ENCODE measurements around the gene UVSSA.

DNA sequence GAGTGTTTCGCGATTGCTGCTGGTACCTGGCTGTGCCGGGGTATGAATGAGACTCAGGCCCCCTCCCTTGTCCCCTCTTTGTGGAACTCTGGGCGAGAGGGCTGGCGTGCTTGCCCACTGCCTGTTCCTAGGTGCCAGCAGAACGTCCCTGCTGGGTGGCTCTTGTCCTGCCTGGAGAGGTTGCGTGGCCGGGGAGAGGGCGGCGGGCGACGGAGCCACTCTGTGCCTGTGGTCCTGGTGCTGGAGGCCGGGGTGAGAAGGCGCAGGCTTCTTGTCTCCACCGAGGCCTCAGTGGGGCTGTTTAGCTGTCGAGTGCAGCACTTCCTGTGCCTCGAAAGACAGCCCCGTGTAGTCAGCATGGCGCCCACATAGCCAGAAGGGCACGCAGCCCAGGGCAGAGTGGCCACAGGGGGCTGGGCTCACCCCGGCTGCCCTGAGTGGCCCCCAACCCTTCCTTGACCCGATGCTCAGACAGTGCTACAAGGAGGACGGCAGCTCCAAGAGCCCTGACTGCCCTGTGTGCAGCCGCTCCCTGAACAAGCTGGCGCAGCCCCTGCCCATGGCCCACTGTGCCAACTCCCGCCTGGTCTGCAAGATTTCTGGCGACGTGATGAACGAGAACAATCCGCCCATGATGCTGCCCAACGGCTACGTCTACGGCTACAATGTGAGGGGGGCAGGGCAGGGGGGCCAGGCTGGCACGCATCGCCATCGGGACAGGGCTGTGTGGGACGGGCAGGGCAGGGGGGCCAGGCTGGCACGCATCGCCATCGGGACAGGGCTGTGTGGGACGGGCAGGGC, 8.9 kb upstream of the UVSSA start:
- TF ChIP-seq KAT2B (IDR thresholded peaks at IDR 0.05; ENCODE audit: low read depth, low read length) (no peak), POLR2A (conservative IDR thresholded peaks at IDR 0.05) (no peak), SP1 (CRISPR knock-in tag; IDR thresholded peaks at IDR 0.05) (no peak), SIN3A (IDR thresholded peaks at IDR 0.05; ENCODE audit: borderline replicate concordance in 2 of 2, control insufficient read depth in 1 of 2, low read depth in 2 of 2, low read length in 2 of 2) (no peak), TSC22D4 (tag; IDR thresholded peaks at IDR 0.05) (no peak), KLF10 (CRISPR knock-in tag; IDR thresholded peaks at IDR 0.05) (no peak), ZFP36 (IDR thresholded peaks at IDR 0.05; ENCODE audit: low read depth, low read length, partially characterized antibody) (no peak), TAF1 (IDR thresholded peaks at IDR 0.05; ENCODE audit: control insufficient read depth, extremely low read depth, insufficient read depth, low read length, severe bottlenecking) (no peak)
- TF ChIP-seq, protein P1, sequence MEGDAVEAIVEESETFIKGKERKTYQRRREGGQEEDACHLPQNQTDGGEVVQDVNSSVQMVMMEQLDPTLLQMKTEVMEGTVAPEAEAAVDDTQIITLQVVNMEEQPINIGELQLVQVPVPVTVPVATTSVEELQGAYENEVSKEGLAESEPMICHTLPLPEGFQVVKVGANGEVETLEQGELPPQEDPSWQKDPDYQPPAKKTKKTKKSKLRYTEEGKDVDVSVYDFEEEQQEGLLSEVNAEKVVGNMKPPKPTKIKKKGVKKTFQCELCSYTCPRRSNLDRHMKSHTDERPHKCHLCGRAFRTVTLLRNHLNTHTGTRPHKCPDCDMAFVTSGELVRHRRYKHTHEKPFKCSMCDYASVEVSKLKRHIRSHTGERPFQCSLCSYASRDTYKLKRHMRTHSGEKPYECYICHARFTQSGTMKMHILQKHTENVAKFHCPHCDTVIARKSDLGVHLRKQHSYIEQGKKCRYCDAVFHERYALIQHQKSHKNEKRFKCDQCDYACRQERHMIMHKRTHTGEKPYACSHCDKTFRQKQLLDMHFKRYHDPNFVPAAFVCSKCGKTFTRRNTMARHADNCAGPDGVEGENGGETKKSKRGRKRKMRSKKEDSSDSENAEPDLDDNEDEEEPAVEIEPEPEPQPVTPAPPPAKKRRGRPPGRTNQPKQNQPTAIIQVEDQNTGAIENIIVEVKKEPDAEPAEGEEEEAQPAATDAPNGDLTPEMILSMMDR (IDR thresholded peaks at IDR 0.05 in 2 of 3, conservative IDR thresholded peaks at IDR 0.05 in 1 of 3; ENCODE audit: insufficient read depth in 2 of 3, low read depth in 1 of 3, low read length in 3 of 3): no peak
- TF ChIP-seq, protein P2, sequence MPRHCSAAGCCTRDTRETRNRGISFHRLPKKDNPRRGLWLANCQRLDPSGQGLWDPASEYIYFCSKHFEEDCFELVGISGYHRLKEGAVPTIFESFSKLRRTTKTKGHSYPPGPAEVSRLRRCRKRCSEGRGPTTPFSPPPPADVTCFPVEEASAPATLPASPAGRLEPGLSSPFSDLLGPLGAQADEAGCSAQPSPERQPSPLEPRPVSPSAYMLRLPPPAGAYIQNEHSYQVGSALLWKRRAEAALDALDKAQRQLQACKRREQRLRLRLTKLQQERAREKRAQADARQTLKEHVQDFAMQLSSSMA (CRISPR knock-in tag; IDR thresholded peaks at IDR 0.05): no peak
- TF ChIP-seq, protein P3, sequence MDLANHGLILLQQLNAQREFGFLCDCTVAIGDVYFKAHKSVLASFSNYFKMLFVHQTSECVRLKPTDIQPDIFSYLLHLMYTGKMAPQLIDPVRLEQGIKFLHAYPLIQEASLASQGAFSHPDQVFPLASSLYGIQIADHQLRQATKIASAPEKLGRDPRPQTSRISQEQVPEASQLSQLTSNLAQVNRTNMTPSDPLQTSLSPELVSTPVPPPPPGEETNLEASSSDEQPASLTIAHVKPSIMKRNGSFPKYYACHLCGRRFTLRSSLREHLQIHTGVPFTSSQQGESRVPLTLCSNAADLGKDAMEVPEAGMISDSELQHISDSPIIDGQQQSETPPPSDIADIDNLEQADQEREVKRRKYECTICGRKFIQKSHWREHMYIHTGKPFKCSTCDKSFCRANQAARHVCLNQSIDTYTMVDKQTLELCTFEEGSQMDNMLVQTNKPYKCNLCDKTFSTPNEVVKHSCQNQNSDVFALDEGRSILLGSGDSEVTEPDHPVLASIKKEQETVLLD (IDR thresholded peaks at IDR 0.05): no peak
- TF ChIP-seq, protein P4, sequence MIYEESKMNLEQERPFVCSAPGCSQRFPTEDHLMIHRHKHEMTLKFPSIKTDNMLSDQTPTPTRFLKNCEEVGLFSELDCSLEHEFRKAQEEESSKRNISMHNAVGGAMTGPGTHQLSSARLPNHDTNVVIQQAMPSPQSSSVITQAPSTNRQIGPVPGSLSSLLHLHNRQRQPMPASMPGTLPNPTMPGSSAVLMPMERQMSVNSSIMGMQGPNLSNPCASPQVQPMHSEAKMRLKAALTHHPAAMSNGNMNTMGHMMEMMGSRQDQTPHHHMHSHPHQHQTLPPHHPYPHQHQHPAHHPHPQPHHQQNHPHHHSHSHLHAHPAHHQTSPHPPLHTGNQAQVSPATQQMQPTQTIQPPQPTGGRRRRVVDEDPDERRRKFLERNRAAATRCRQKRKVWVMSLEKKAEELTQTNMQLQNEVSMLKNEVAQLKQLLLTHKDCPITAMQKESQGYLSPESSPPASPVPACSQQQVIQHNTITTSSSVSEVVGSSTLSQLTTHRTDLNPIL (CRISPR knock-in tag; IDR thresholded peaks at IDR 0.05): no peak

All from K562 (cell line).